Activated CD4-positive, CD25-positive, alpha-beta regulatory T cell treated with anti-CD3 and anti-CD28 coated beads, Interleukin-2, amount 50 U/mL, for 72 hours (primary cell): Measurements from ENCODE around the gene TBC1D10A.

Experiments used
- DNase-seq: peaks from one replicate; pipeline ENCODE4 v3.0.0; 2021

Gene TBC1D10A

GRCh38 chr22:30318799-30319419, 7.8 kb downstream of the TBC1D10A start:
- no peak for DNase-seq

- DNase-seq = no peak
Observed at GRCh38 chr22:30317778-30318177, 9.0 kb downstream of the TBC1D10A start.

- DNase-seq = no peak
Observed at GRCh38 chr22:30315962-30316576, 10.7 kb downstream of the TBC1D10A start.

GRCh38 chr22:30314915-30315314, 11.8 kb downstream of the TBC1D10A start:
- DNase-seq = peak; percentile 43

- no peak for DNase-seq
Observed at GRCh38 chr22:30313527-30314363, 13.0 kb downstream of the TBC1D10A start.

- no peak for DNase-seq
Observed at GRCh38 chr22:30312053-30312452, 14.7 kb downstream of the TBC1D10A start.

- DNase-seq = no peak
Observed at GRCh38 chr22:30310881-30311771, 15.6 kb downstream of the TBC1D10A start.

DNA sequence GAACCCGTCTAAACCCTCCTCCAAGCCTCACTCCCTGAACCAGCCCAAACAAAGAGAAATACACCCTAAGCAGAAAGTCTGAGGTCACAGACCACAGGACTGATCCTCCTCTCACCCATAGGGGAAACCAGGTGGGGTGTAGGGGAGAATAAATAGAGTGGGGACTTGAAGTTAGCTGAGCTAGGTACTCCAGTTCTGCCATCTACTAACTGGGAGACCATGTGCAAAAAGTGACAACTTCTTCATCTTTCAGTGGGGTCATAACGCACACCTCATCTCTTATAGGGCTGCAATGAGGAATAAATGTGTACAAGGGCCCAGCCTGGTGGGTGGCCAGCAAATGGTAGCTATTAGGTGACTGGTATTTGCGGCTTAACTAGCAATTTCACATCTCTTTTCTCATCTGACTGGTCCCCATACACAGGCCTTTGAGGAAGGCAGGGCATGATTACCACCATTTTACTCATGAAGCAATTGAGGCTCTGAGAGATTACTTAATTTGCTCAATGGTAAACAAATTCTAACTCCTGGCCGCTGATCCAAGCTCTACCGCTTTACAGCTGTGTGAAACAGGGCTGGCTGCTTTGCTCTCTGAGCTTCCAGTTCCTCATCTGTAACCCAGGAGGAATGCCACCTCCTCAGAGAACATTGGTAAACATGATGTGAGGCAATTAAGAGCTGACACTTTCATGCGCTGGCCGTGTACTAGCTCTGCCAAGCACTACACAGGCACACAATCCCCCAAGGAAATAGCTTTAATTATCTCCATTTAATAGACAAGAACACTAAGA, 16.6 kb downstream of the TBC1D10A start:
- DNase-seq = no peak

GRCh38 chr22:30308518-30309230, 18.1 kb downstream of the TBC1D10A start:
- DNase-seq = no peak

DNA sequence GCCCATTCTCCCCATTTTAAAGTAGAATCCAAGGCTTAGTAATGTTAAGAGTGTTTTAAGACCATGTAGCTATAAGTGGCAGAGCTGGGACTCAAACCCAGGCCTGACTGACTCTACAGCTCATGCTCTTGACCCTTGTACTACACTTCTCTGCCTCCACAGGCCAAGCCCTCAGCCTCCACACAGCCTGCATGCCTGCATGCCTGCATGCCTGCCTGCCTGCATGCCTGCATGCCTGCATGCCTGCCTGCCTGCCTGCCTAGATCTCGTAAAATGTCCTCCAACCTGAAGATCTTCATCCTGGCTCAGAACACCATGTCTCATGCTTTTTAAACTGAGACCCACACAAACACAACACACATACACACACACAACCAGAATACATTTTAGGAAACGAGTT, 18.6 kb downstream of the TBC1D10A start:
- DNase-seq = no peak

DNA sequence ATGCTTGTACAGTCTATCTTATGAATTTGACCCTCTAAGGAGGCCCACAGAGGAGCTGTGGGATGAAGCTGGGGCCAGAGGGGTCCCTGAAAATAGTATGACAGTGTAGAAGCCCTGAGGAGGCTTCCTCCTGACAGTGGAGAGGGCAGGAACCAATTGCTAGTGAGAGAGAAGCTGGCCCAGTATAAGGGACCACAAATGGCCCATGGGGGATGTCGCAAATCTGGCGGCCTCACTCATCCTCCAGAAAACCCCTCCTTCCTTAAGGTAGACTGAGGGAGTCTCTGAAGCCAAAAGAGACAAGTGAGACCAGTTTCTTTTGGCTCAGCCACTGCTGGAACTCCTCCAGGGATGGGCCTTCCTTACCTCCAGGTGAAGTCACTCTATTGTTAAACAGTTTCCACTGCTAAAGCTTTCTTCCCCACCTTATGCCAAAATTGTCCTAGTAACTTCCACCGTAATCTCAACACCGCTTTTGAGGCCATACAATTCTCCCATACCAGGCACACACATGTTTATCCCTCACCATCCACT, 19.6 kb downstream of the TBC1D10A start:
- DNase-seq = no peak

DNA sequence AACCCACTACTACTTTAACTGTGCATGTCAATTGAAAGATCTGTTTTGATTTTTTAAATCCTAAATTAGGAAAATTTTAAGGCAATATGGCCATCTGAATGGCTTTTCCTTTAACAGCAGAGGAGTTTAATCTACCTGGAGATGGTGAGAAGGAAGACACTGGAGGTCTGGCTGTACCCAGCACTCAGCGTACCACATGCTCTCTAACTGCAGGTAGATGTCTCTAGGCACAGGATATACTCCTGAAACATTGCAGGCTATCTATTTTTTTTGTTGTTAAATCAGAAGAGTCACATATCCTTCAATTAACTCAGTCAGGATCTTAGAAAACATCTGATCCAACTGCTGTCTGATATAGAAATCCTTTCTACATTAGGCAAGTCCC, 20.1 kb downstream of the TBC1D10A start:
- no peak for DNase-seq

DNA sequence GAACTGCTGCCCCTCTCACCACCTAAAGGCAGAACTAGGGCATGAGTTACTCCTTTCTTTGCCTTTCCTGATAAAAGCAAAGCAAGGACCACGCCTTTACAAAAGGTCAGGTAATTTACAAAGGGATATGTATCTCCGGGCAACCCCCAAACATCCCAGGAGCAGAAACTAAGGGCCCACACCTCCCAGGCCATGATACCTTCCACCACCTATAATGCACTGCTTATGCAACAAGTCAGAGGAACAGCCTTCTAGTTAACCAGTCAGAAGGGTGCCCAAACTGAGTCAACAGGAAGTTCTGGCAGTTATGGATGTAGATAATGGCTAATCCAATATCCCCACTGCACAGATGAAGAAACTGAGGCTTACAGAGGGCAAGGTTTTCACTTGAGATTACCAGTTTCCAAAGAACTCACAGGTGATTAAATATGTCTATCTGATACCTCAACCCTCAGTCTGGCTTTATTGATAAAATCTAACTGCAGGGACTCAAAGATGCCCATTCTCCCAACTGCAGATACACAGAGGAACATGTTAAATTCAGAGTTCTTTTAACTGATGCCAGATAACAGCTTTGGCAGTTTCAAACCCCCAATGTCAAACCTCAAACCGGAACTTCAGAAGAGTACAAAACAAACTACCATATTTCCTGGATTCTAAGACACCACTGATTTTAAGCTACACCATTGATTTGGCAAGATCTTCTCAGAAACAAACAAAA, 20.7 kb downstream of the TBC1D10A start:
- DNase-seq = no peak

GRCh38 chr22:30305519-30305905, 21.2 kb downstream of the TBC1D10A start:
- DNase-seq = peak; percentile 44

- no peak for DNase-seq
Observed at GRCh38 chr22:30304495-30305244, 22.1 kb downstream of the TBC1D10A start.

DNA sequence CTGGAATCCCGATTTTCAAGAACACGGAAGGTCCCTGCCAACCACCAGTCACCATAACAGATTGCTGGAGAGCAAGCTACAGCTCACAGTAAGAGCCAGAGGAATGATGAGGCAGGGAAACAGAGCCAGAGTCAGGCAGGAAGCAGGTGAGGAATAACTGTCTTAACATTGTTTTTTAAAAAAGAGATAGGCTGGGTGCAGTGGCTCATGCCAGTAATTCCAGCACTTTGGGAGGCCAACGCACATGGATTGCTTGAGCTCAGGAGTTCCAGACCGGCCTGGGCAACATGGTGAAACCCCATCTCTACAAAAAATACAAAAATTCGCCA, 24.0 kb downstream of the TBC1D10A start:
- no peak for DNase-seq

GRCh38 chr22:30301995-30302809, 24.5 kb downstream of the TBC1D10A start:
- DNase-seq = no peak

- no peak for DNase-seq
Observed at GRCh38 chr22:30299322-30299721, 27.4 kb downstream of the TBC1D10A start.
